NCI-H446 (cell line): Measurements from ENCODE around the gene CLTB.
"Not testable (repeated sequence)": the region's sequence is repeated elsewhere in the genome, so short reads cannot be mapped to it uniquely, and the experiment has no call there.

Source experiments
- DNase-seq, 2 experiments: peaks; one replicate each; lab custom pipeline; 2025; lab: John Stamatoyannopoulos, UW

CLTB gene

GRCh38 chr5:176426876-176427275 is 10.5 kb upstream of the CLTB start:
- DNase-seq, result no peak

- no peak for DNase-seq
Measured at GRCh38 chr5:176425791-176426190, 9.5 kb upstream of the CLTB start.

GRCh38 chr5:176425138-176425537 is 8.8 kb upstream of the CLTB start:
- no peak for DNase-seq

- no peak for DNase-seq
Measured at GRCh38 chr5:176424181-176424580, 7.8 kb upstream of the CLTB start.

- no peak for DNase-seq
Measured at GRCh38 chr5:176420972-176421544, 4.7 kb upstream of the CLTB start.

GRCh38 chr5:176420086-176420485 is 3.7 kb upstream of the CLTB start:
- DNase-seq, result no peak

GRCh38 chr5:176418251-176418650 is 1.9 kb upstream of the CLTB start:
- no peak for DNase-seq

GRCh38 chr5:176416965-176417364 is 626 bp upstream of the CLTB start:
- no peak for DNase-seq

GRCh38 chr5:176415240-176415951 is 943 bp downstream of the CLTB start:
- DNase-seq, result no peak

- DNase-seq, result no peak
Measured at GRCh38 chr5:176414704-176415103, 1.6 kb downstream of the CLTB start.

- no peak for DNase-seq
Measured at GRCh38 chr5:176413709-176414191, 2.6 kb downstream of the CLTB start.

- DNase-seq, result no peak
Measured at GRCh38 chr5:176413255-176413565, 3.1 kb downstream of the CLTB start.

- no peak for DNase-seq
Measured at GRCh38 chr5:176412517-176413254, 3.7 kb downstream of the CLTB start.

GRCh38 chr5:176410486-176411180 is 5.7 kb downstream of the CLTB start:
- DNase-seq, result no peak

GRCh38 chr5:176409765-176410164 is 6.6 kb downstream of the CLTB start:
- no peak for DNase-seq

- DNase-seq, result no peak
Measured at GRCh38 chr5:176408590-176408989, 7.7 kb downstream of the CLTB start.

GRCh38 chr5:176408252-176408573 is 8.1 kb downstream of the CLTB start:
- DNase-seq, result not testable (repeated sequence)

GRCh38 chr5:176407456-176408251 is 8.7 kb downstream of the CLTB start:
- no peak for DNase-seq

GRCh38 chr5:176406436-176407052 is 9.8 kb downstream of the CLTB start:
- no peak for DNase-seq

GRCh38 chr5:176405656-176406435 is 10.5 kb downstream of the CLTB start:
- DNase-seq, result no peak
